Dedifferentiated amniotic fluid mesenchymal stem cell (primary cell): ENCODE results near the gene OLIG1.

ENCODE experiments used
- DNase-seq: peaks from one replicate; pipeline ENCODE4 v3.0.0-alpha.2; 2016; ENCODE audit errors: extremely low spot score

OLIG1 gene

DNA sequence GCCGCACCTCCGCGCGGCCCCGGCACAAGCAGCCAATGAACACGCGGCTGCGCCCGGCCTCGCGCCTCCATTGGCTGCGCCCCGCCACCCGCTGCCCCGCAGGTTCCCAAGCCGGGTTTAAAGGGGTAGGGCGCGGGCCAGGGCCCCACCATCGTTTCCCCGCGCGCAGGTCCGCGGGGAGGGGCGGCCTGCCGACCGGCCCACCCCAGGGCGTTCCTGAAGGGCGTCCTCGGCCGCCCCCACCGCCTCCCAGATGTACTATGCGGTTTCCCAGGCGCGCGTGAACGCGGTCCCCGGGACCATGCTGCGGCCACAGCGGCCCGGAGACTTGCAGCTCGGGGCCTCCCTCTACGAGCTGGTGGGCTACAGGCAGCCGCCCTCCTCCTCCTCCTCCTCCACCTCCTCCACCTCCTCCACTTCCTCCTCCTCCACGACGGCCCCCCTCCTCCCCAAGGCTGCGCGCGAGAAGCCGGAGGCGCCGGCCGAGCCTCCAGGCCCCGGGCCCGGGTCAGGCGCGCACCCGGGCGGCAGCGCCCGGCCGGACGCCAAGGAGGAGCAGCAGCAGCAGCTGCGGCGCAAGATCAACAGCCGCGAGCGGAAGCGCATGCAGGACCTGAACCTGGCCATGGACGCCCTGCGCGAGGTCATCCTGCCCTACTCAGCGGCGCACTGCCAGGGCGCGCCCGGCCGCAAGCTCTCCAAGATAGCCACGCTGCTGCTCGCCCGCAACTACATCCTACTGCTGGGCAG is at the start of gene OLIG1:
Gene OLIG1 (plus strand): TSS at position 148 of the 750 bp plus-strand sequence. CDS start 106 bp downstream, at position 254.
- no peak for DNase-seq

DNA sequence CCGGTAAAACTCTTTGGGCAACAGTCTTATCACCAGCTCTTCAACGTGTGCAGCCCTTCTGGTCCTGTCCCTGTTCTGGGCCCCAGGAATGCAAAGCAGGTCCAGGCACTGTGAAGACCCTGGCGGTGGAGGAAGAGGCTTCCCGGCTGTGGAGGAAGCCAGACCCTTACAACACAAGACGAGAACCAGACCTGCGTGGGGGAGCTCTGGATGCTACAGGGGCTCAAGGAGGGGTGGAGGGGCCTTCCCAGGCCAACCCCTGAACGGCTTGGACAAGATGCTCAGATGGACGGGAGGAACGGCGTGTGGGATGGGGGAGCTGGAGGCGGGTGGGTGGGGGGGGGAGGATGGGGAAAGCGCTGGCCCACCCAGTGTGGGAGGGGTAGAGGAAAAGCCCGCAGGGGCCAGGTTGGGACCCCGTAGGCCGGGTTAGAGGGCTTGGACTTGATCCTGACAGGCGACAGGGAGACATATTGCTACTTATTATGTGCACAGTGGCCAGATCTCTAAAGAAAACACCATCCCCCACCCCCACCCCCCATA is 49.3 kb upstream of the OLIG1 start:
- no peak for DNase-seq

DNA sequence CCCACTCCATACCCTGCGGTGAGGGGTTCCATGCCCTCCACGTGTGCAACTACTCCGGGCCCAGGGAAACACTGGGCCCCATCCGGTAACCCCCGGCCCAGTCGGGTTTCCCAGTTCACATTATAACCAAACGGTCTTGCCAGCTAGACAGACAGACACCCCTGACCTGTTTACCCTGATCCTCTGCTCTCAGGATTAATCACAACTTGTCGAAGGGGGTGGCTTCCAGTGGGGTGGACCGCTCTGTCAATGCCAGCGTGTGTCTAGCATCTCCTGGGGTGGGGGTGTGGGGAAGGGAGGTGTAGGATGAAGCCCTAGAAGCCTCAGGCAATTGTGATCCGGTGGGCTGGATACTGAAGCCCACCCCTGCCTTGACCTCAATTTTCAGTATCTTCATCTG is 48.8 kb upstream of the OLIG1 start:
- DNase-seq, result no peak

- DNase-seq, result no peak
Measured at GRCh38 chr21:33021667-33022066, 48.3 kb upstream of the OLIG1 start.

- DNase-seq, result no peak
Measured at GRCh38 chr21:33022489-33022827, 47.5 kb upstream of the OLIG1 start.

DNA sequence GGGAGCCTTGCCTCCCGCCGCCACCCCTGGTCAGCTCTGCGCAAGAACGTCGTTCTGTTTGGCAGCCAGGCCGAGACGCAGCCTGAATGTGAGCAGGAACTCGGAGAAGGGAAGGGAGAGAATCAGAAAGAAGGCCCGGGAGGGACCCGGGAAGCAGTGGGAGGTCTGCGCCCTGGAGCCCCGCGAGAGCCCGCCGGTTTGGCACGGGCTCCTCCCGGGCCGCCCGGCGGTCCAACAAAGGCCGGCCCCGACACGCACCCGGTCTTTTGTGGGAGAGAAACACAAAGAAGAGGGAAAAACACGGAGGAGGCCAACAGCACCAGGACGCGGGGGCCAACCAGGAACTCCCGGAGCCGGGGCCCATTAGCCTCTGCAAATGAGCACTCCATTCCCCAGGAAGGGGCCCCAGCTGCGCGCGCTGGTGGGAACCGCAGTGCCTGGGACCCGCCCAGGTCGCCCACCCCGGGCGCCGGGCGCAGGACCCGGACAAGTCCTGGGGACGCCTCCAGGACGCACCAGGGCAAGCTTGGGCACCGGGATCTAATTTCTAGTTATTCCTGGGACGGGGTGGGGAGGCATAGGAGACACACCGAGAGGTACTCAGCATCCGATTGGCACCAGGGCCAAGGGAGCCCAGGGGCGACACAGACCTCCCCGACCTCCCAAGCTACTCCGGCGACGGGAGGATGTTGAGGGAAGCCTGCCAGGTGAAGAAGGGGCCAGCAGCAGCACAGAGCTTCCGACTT is 46.9 kb upstream of the OLIG1 start:
- no peak for DNase-seq

- DNase-seq, result no peak
Measured at GRCh38 chr21:33023574-33024200, 46.3 kb upstream of the OLIG1 start.

DNA sequence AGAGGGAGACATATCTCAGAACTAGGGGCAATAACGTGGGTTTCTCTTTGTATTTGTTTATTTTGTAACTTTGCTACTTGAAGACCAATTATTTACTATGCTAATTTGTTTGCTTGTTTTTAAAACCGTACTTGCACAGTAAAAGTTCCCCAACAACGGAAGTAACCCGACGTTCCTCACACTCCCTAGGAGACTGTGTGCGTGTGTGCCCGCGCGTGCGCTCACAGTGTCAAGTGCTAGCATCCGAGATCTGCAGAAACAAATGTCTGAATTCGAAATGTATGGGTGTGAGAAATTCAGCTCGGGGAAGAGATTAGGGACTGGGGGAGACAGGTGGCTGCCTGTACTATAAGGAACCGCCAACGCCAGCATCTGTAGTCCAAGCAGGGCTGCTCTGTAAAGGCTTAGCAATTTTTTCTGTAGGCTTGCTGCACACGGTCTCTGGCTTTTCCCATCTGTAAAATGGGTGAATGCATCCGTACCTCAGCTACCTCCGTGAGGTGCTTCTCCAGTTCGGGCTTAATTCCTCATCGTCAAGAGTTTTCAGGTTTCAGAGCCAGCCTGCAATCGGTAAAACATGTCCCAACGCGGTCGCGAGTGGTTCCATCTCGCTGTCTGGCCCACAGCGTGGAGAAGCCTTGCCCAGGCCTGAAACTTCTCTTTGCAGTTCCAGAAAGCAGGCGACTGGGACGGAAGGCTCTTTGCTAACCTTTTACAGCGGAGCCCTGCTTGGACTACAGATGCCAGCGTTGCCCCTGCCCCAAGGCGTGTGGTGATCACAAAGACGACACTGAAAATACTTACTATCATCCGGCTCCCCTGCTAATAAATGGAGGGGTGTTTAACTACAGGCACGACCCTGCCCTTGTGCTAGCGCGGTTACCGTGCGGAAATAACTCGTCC is 45.5 kb upstream of the OLIG1 start:
- no peak for DNase-seq

DNA sequence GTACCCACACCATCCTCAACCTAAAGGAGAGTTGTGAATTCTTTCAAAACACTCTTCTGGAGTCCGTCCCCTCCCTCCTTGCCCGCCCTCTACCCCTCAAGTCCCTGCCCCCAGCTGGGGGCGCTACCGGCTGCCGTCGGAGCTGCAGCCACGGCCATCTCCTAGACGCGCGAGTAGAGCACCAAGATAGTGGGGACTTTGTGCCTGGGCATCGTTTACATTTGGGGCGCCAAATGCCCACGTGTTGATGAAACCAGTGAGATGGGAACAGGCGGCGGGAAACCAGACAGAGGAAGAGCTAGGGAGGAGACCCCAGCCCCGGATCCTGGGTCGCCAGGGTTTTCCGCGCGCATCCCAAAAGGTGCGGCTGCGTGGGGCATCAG is 44.8 kb upstream of the OLIG1 start:
- no peak for DNase-seq

DNA sequence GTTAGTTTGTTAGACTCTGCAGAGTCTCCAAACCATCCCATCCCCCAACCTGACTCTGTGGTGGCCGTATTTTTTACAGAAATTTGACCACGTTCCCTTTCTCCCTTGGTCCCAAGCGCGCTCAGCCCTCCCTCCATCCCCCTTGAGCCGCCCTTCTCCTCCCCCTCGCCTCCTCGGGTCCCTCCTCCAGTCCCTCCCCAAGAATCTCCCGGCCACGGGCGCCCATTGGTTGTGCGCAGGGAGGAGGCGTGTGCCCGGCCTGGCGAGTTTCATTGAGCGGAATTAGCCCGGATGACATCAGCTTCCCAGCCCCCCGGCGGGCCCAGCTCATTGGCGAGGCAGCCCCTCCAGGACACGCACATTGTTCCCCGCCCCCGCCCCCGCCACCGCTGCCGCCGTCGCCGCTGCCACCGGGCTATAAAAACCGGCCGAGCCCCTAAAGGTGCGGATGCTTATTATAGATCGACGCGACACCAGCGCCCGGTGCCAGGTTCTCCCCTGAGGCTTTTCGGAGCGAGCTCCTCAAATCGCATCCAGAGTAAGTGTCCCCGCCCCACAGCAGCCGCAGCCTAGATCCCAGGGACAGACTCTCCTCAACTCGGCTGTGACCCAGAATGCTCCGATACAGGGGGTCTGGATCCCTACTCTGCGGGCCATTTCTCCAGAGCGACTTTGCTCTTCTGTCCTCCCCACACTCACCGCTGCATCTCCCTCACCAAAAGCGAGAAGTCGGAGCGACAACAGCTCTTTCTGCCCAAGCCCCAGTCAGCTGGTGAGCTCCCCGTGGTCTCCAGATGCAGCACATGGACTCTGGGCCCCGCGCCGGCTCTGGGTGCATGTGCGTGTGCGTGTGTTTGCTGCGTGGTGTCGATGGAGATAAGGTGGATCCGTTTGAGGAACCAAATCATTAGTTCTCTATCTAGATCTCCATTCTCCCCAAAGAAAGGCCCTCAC is 44.2 kb upstream of the OLIG1 start, which contains the start of gene OLIG2:
Gene OLIG2 (plus strand): TSS at position 447 of the 954 bp plus-strand sequence. CDS start 928 bp downstream, outside the sequence.
- no peak for DNase-seq

- no peak for DNase-seq
Measured at GRCh38 chr21:33026443-33026858, 43.5 kb upstream of the OLIG1 start.

DNA sequence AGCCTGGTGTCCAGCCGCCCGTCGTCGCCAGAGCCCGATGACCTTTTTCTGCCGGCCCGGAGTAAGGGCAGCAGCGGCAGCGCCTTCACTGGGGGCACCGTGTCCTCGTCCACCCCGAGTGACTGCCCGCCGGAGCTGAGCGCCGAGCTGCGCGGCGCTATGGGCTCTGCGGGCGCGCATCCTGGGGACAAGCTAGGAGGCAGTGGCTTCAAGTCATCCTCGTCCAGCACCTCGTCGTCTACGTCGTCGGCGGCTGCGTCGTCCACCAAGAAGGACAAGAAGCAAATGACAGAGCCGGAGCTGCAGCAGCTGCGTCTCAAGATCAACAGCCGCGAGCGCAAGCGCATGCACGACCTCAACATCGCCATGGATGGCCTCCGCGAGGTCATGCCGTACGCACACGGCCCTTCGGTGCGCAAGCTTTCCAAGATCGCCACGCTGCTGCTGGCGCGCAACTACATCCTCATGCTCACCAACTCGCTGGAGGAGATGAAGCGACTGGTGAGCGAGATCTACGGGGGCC is 43.0 kb upstream of the OLIG1 start:
- DNase-seq, result no peak

DNA sequence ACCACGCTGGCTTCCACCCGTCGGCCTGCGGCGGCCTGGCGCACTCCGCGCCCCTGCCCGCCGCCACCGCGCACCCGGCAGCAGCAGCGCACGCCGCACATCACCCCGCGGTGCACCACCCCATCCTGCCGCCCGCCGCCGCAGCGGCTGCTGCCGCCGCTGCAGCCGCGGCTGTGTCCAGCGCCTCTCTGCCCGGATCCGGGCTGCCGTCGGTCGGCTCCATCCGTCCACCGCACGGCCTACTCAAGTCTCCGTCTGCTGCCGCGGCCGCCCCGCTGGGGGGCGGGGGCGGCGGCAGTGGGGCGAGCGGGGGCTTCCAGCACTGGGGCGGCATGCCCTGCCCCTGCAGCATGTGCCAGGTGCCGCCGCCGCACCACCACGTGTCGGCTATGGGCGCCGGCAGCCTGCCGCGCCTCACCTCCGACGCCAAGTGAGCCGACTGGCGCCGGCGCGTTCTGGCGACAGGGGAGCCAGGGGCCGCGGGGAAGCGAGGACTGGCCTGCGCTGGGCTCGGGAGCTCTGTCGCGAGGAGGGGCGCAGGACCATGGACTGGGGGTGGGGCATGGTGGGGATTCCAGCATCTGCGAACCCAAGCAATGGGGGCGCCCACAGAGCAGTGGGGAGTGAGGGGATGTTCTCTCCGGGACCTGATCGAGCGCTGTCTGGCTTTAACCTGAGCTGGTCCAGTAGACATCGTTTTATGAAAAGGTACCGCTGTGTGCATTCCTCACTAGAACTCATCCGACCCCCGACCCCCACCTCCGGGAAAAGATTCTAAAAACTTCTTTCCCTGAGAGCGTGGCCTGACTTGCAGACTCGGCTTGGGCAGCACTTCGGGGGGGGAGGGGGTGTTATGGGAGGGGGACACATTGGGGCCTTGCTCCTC is 42.3 kb upstream of the OLIG1 start:
- DNase-seq, result no peak

DNA sequence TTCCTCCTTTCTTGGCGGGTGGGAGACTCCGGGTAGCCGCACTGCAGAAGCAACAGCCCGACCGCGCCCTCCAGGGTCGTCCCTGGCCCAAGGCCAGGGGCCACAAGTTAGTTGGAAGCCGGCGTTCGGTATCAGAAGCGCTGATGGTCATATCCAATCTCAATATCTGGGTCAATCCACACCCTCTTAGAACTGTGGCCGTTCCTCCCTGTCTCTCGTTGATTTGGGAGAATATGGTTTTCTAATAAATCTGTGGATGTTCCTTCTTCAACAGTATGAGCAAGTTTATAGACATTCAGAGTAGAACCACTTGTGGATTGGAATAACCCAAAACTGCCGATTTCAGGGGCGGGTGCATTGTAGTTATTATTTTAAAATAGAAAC is 41.7 kb upstream of the OLIG1 start:
- DNase-seq, result no peak

DNA sequence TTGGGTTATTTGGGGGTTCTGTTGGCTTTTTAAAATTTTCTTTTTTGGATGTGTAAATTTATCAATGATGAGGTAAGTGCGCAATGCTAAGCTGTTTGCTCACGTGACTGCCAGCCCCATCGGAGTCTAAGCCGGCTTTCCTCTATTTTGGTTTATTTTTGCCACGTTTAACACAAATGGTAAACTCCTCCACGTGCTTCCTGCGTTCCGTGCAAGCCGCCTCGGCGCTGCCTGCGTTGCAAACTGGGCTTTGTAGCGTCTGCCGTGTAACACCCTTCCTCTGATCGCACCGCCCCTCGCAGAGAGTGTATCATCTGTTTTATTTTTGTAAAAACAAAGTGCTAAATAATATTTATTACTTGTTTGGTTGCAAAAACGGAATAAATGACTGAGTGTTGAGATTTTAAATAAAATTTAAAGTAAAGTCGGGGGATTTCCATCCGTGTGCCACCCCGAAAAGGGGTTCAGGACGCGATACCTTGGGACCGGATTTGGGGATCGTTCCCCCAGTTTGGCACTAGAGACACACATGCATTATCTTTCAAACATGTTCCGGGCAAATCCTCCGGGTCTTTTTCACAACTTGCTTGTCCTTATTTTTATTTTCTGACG is 41.1 kb upstream of the OLIG1 start:
- DNase-seq, result no peak

DNA sequence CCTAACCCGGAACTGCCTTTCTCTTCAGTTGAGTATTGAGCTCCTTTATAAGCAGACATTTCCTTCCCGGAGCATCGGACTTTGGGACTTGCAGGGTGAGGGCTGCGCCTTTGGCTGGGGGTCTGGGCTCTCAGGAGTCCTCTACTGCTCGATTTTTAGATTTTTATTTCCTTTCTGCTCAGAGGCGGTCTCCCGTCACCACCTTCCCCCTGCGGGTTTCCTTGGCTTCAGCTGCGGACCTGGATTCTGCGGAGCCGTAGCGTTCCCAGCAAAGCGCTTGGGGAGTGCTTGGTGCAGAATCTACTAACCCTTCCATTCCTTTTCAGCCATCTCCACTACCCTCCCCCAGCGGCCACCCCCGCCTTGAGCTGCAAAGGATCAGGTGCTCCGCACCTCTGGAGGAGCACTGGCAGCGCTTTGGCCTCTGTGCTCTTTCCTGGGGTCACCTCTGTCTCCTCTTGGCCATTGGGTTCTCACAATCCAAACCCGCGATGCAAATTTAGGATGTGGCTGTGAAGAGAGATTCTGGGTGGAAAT is 40.5 kb upstream of the OLIG1 start:
- DNase-seq, result no peak

GRCh38 chr21:33029975-33030461 is 39.9 kb upstream of the OLIG1 start:
- no peak for DNase-seq

DNA sequence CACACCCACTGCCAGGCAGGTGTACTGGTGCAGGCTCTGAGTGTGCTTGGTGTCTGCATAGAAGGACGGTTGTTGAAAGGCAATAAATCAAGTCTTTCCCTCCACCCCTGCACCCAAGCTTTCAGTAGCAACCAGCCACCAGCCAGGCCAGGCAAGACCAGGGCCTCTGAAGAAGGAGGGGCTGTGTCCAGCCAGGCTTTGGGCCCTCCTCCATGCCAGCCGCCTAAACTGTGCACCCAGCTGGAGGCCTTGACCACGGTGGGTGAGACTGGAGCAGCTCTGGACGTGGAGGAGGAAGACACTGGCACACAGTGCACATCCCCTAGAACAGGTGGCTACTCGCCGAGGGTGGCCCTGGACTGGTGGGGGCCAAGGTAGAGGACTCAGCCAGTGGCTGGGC is 39.3 kb upstream of the OLIG1 start:
- no peak for DNase-seq
